ENCODE data around the gene SDHAF3. TPM values are rescaled to one million over a fixed set of nuclear protein-coding genes. Genes with fewer than 3 reads are reported as not detected.
"Not testable (repeated sequence)": the region's sequence is repeated elsewhere in the genome, so short reads cannot be mapped to it uniquely, and the experiment has no call there.

Gene SDHAF3
- polyA plus RNA-seq, 1 donor from 2014 or later: 28.3 TPM

DNA sequence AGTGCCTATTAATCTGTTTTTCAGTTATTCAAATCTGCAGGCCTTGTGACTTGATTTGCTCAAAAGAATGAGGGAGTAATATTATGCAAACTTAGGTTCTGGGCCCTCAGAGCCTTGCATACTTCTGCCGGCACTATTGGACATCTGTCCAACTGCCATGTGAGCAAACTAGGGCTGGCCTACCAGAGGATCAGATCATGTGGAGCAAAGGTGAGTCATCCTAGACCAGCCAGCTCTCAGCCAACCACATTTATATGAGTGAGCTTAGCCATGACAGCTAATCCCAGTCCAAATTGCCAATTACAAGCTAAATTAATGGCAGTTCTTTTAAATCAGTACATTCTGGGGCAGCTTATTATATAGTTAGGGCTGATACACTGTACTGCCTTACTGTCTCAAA, 69.6 kb downstream of the SDHAF3 start:
- no peaks in the 10 kb centered on the region for H3F3A ChIP-seq (ENCODE audit: insufficient read depth, low read length, poor library complexity, severe bottlenecking)
- H3K36me3 ChIP-seq (ENCODE audit: insufficient read depth, low read length): no peaks in the 10 kb centered on the region
- H3K79me2 ChIP-seq (replicated peaks; ENCODE audit: insufficient read depth, low read length): no peaks in the 10 kb centered on the region
- no peaks in the 10 kb centered on the region for H3K9me3 ChIP-seq (ENCODE audit: low read length)
- no peaks in the 10 kb centered on the region for H3K9me2 ChIP-seq (ENCODE audit: insufficient read depth, low read length)
- no peak overlapping the region for H3K27ac ChIP-seq (ENCODE audit: low read length)
- no peak for TF ChIP-seq MXI1 (conservative IDR thresholded peaks at IDR 0.05; ENCODE audit: poor library complexity, severe bottlenecking)
- TF ChIP-seq, protein P1, sequence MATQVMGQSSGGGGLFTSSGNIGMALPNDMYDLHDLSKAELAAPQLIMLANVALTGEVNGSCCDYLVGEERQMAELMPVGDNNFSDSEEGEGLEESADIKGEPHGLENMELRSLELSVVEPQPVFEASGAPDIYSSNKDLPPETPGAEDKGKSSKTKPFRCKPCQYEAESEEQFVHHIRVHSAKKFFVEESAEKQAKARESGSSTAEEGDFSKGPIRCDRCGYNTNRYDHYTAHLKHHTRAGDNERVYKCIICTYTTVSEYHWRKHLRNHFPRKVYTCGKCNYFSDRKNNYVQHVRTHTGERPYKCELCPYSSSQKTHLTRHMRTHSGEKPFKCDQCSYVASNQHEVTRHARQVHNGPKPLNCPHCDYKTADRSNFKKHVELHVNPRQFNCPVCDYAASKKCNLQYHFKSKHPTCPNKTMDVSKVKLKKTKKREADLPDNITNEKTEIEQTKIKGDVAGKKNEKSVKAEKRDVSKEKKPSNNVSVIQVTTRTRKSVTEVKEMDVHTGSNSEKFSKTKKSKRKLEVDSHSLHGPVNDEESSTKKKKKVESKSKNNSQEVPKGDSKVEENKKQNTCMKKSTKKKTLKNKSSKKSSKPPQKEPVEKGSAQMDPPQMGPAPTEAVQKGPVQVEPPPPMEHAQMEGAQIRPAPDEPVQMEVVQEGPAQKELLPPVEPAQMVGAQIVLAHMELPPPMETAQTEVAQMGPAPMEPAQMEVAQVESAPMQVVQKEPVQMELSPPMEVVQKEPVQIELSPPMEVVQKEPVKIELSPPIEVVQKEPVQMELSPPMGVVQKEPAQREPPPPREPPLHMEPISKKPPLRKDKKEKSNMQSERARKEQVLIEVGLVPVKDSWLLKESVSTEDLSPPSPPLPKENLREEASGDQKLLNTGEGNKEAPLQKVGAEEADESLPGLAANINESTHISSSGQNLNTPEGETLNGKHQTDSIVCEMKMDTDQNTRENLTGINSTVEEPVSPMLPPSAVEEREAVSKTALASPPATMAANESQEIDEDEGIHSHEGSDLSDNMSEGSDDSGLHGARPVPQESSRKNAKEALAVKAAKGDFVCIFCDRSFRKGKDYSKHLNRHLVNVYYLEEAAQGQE (IDR thresholded peaks at IDR 0.05; ENCODE audit: borderline replicate concordance): no peak
- no peak for TF ChIP-seq CTCF (IDR thresholded peaks at IDR 0.05; ENCODE audit: poor library complexity, severe bottlenecking)
- no peak for TF ChIP-seq RAD21 (conservative IDR thresholded peaks at IDR 0.05)
- no peak for TF ChIP-seq SMC3 (conservative IDR thresholded peaks at IDR 0.05; ENCODE audit: poor library complexity)
- TF ChIP-seq EZH2 (IDR thresholded peaks at IDR 0.05; ENCODE audit: borderline replicate concordance, insufficient read depth, low read length, poor library complexity, severe bottlenecking): no peak
- no peak for TF ChIP-seq TAF1 (IDR thresholded peaks at IDR 0.05; ENCODE audit: low read depth)
- TF ChIP-seq EP300 (conservative IDR thresholded peaks at IDR 0.05; ENCODE audit: poor library complexity, severe bottlenecking): no peak
- TF ChIP-seq POLR2AphosphoS5 (IDR thresholded peaks at IDR 0.05): no peak
- H3K4me2 ChIP-seq (ENCODE audit: low read length): no peak overlapping the region
- no peak overlapping the region for H3K4me3 ChIP-seq (ENCODE audit: low read length)
- H4K20me1 ChIP-seq (ENCODE audit: insufficient read depth): no peaks in the 10 kb centered on the region
- no peak overlapping the region for H2AFZ ChIP-seq (ENCODE audit: low read depth, low read length)
- H3K9ac ChIP-seq (ENCODE audit: low read length): no peak overlapping the region
- no peaks in the 10 kb centered on the region for H3K27me3 ChIP-seq (ENCODE audit: insufficient read depth, low read depth, low read length)

- not testable (repeated sequence) for H3K27me3 ChIP-seq (ENCODE audit: insufficient read depth, low read depth, low read length); H4K20me1 ChIP-seq (ENCODE audit: insufficient read depth); H3K79me2 ChIP-seq (replicated peaks; ENCODE audit: insufficient read depth, low read length); H3K4me3 ChIP-seq (ENCODE audit: low read length); H3K9me3 ChIP-seq (ENCODE audit: low read length); H3K4me2 ChIP-seq (ENCODE audit: low read length); H3K9ac ChIP-seq (ENCODE audit: low read length); H2AFZ ChIP-seq (ENCODE audit: low read depth, low read length); H3F3A ChIP-seq (ENCODE audit: insufficient read depth, low read length, poor library complexity, severe bottlenecking); H3K27ac ChIP-seq (ENCODE audit: low read length); H3K9me2 ChIP-seq (ENCODE audit: insufficient read depth, low read length); H3K36me3 ChIP-seq (ENCODE audit: insufficient read depth, low read length)
Measured at GRCh38 chr7:97196174-97196573, 78.7 kb downstream of the SDHAF3 start.

DNA sequence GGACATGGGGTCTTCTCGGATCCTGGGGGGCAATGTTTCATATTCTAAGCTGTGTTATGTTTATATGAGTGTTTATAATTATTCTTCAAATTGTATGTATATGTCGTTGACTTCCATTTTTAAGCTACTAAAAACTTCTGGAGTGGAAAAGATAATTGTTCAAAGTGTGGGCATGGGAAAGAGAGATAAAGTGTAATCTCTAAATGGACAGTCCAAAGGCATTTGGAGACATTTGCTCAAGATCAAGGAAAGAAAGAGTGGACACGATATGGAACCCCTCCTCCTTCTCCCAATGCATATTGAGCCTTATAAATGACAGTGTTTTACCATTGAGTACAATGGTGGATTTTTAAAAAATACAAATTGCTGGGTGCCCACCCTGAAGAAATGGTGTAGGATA, 81.1 kb downstream of the SDHAF3 start:
- Histone ChIP-seq H3F3A (ENCODE audit: insufficient read depth, low read length, poor library complexity, severe bottlenecking) (no peaks in the 10 kb centered on the region), H3K9me2 (ENCODE audit: insufficient read depth, low read length) (no peaks in the 10 kb centered on the region), H3K9ac (ENCODE audit: low read length) (no peak overlapping the region), H3K4me2 (ENCODE audit: low read length) (no peak overlapping the region), H4K20me1 (ENCODE audit: insufficient read depth) (no peaks in the 10 kb centered on the region), H2AFZ (ENCODE audit: low read depth, low read length) (no peak overlapping the region), H3K27me3 (ENCODE audit: insufficient read depth, low read depth, low read length) (no peaks in the 10 kb centered on the region), H3K9me3 (ENCODE audit: low read length) (no peaks in the 10 kb centered on the region), H3K36me3 (ENCODE audit: insufficient read depth, low read length) (no peaks in the 10 kb centered on the region), H3K79me2 (replicated peaks; ENCODE audit: insufficient read depth, low read length) (no peaks in the 10 kb centered on the region), H3K27ac (ENCODE audit: low read length) (peak overlapping the region; percentile 91), H3K4me3 (ENCODE audit: low read length) (no peak overlapping the region)
- TF ChIP-seq, protein P1 (IDR thresholded peaks at IDR 0.05; ENCODE audit: borderline replicate concordance): no peak
- TF ChIP-seq SMC3 (conservative IDR thresholded peaks at IDR 0.05; ENCODE audit: poor library complexity) (no peak), CTCF (IDR thresholded peaks at IDR 0.05; ENCODE audit: poor library complexity, severe bottlenecking) (no peak), EZH2 (IDR thresholded peaks at IDR 0.05; ENCODE audit: borderline replicate concordance, insufficient read depth, low read length, poor library complexity, severe bottlenecking) (no peak), MXI1 (conservative IDR thresholded peaks at IDR 0.05; ENCODE audit: poor library complexity, severe bottlenecking) (no peak), EP300 (conservative IDR thresholded peaks at IDR 0.05; ENCODE audit: poor library complexity, severe bottlenecking) (no peak), TAF1 (IDR thresholded peaks at IDR 0.05; ENCODE audit: low read depth) (no peak), RAD21 (conservative IDR thresholded peaks at IDR 0.05) (no peak), POLR2AphosphoS5 (IDR thresholded peaks at IDR 0.05) (no peak)
